Measurements from ENCODE around the gene HPN. TPM values are rescaled to one million over a fixed set of nuclear protein-coding genes. Genes with fewer than 3 reads are reported as not detected.
"Not testable (repeated sequence)": the region's sequence is repeated elsewhere in the genome, so short reads cannot be mapped to it uniquely, and the experiment has no call there.

The HPN gene
- total and polyA plus RNA-seq, 2 donors from 2014 or later = 134 to 331 TPM

- no peaks in the 10 kb centered on the region for H3K36me3 ChIP-seq (ENCODE audit: control insufficient read depth in 2 of 3, insufficient read depth in 3 of 3, low read length in 3 of 3)
- no peak for FAIRE-seq
- no peak overlapping the region for H3K27ac ChIP-seq (ENCODE audit: low read depth in 2 of 2, low read length in 2 of 2)
- no peak for DNase-seq
- no peaks in the 10 kb centered on the region for H3K4me1 ChIP-seq (ENCODE audit: control insufficient read depth in 2 of 3, insufficient read depth in 2 of 3, low read depth in 1 of 3, low read length in 3 of 3)
- no peaks in the 10 kb centered on the region for H3K9me3 ChIP-seq (ENCODE audit: control insufficient read depth in 2 of 3, insufficient read depth in 1 of 3, low read length in 3 of 3)
- no peak overlapping the region for H3K9ac ChIP-seq (ENCODE audit: low read length in 3 of 3)
- H3K27me3 ChIP-seq (ENCODE audit: control insufficient read depth, insufficient read depth, low read length) = no peaks in the 10 kb centered on the region
- no peak for TF ChIP-seq CTCF (IDR thresholded peaks at IDR 0.05; ENCODE audit: borderline replicate concordance, extremely low read depth, insufficient read depth)
- intact Hi-C loops (cut with DNase I) = no loop called here
- no peak overlapping the region for H3K4me3 ChIP-seq (ENCODE audit: low read length in 3 of 3)
Observed at GRCh38 chr19:35099155-35099896, 57.8 kb downstream of the HPN start.

- Histone ChIP-seq H3K27me3 (ENCODE audit: control insufficient read depth, insufficient read depth, low read length) (no peaks in the 10 kb centered on the region), H3K4me1 (ENCODE audit: control insufficient read depth in 2 of 3, insufficient read depth in 2 of 3, low read depth in 1 of 3, low read length in 3 of 3) (no peaks in the 10 kb centered on the region), H3K4me3 (ENCODE audit: low read length in 3 of 3) (no peak overlapping the region), H3K9me3 (ENCODE audit: control insufficient read depth in 2 of 3, insufficient read depth in 1 of 3, low read length in 3 of 3) (no peaks in the 10 kb centered on the region), H3K27ac (ENCODE audit: low read depth in 2 of 2, low read length in 2 of 2) (no peak overlapping the region), H3K36me3 (ENCODE audit: control insufficient read depth in 2 of 3, insufficient read depth in 3 of 3, low read length in 3 of 3) (no peaks in the 10 kb centered on the region), H3K9ac (ENCODE audit: low read length in 3 of 3) (no peak overlapping the region)
- FAIRE-seq (no peak), DNase-seq (no peak)
- TF ChIP-seq CTCF (IDR thresholded peaks at IDR 0.05; ENCODE audit: borderline replicate concordance, extremely low read depth, insufficient read depth) = no peak
- intact Hi-C loops (cut with DNase I) = no loop called here
Observed at GRCh38 chr19:35099897-35100275, 58.4 kb downstream of the HPN start.

DNA sequence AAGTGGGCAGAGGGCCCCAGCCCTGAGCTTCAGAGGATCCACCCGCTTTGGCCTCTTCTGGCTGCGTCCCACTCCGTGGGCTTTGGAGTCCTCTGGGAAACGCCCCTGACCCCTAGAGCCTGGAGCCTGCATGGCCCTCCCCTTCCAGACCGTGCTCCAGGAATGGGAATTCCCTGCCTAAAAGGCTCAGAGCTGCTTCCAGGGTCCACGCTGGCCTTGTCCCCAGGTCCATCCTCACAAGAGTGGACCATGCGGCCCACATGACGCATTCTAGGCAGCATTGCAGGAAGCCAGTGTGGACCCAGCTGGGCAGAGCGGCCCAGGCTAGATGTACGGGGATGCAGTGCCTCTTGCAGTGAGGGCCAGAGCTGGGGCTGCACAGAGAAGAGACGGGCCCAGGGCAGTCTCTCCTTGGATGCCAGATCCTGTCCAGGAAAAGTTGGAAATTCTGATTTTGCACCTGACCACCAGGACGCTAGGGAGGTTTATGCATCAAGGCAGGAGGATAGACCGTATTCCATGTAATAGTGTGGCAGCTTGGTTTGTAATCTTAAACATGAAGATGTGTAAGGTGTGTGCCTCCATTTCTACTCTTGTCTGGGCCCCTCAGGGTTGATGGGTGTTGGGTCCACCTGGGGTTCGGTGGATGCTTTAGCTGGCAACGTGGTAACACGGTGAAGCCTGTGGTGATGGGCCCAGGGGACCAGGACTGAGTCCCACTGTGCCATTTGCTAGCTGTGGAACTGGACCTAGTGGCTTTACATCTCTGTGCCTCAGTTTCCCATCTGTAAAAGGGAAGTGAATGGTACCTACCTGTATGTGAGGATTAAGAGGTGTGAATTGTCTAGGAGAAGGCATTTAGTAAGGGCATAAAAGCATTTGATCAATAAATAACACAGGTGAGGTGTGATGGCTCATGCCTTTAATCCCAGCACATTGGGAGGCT, 59.3 kb downstream of the HPN start:
- FAIRE-seq (no peak), DNase-seq (no peak)
- no peaks in the 10 kb centered on the region for H3K27me3 ChIP-seq (ENCODE audit: control insufficient read depth, insufficient read depth, low read length)
- intact Hi-C loops (cut with DNase I) = no loop called here
- peaks cover 0 to 4% (median 3%) of the 10 kb centered on the region in 3 donors for H3K9me3 ChIP-seq (ENCODE audit: control insufficient read depth in 2 of 3, insufficient read depth in 1 of 3, low read length in 3 of 3)
- no peak overlapping the region for H3K9ac ChIP-seq (ENCODE audit: low read length in 3 of 3)
- no peak overlapping the region for H3K4me3 ChIP-seq (ENCODE audit: low read length in 3 of 3)
- H3K36me3 ChIP-seq (ENCODE audit: control insufficient read depth in 2 of 3, insufficient read depth in 3 of 3, low read length in 3 of 3) = no peaks in the 10 kb centered on the region
- no peaks in the 10 kb centered on the region for H3K4me1 ChIP-seq (ENCODE audit: control insufficient read depth in 2 of 3, insufficient read depth in 2 of 3, low read depth in 1 of 3, low read length in 3 of 3)
- H3K27ac ChIP-seq (ENCODE audit: low read depth in 2 of 2, low read length in 2 of 2) = no peak overlapping the region
- TF ChIP-seq CTCF (IDR thresholded peaks at IDR 0.05; ENCODE audit: borderline replicate concordance, extremely low read depth, insufficient read depth) = no peak

DNA sequence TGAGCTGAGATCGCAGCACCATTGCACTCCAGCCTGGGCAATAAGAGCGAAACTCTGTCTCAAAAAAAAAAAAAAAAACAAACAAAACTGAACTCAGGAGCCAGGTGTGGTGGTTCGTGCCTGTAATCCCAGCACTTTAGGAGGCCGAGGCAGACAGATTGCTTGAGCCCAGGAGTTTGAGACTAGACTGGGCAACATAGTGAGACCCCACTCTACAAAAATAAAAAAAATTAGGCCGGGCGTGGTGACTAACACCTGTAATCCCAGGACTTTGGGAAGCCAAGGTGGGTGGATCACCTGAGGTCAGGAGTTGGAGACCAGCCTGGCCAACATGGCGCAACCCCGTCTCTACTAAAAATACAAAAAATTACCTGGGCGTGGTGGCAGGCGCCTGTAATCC, 60.4 kb downstream of the HPN start:
- H3K9ac ChIP-seq (ENCODE audit: low read length in 3 of 3); H3K4me1 ChIP-seq (ENCODE audit: control insufficient read depth in 2 of 3, insufficient read depth in 2 of 3, low read depth in 1 of 3, low read length in 3 of 3); H3K27me3 ChIP-seq (ENCODE audit: control insufficient read depth, insufficient read depth, low read length); DNase-seq; H3K36me3 ChIP-seq (ENCODE audit: control insufficient read depth in 2 of 3, insufficient read depth in 3 of 3, low read length in 3 of 3); H3K4me3 ChIP-seq (ENCODE audit: low read length in 3 of 3); H3K27ac ChIP-seq (ENCODE audit: low read depth in 2 of 2, low read length in 2 of 2); FAIRE-seq; H3K9me3 ChIP-seq (ENCODE audit: control insufficient read depth in 2 of 3, insufficient read depth in 1 of 3, low read length in 3 of 3); intact Hi-C loops (cut with DNase I): not testable (repeated sequence)

DNA sequence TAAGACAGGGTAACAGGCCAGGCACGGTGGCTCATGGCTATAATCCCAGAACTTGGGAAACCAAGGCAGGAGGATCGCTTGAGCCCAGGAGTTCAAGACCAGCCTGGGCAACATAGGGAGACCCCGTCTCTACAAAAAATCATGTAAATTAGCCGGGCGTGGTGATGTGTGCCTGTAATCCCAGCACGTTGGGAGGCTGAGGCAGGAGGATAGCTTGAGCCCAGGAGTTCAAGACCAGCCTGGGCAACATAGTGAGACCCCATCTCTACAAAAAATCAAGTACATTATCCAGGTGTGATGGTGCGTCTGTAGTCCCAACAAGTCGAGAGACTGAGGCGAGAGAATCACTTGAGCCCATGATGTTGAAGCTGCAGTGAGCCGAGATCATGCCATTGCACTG, 62.1 kb downstream of the HPN start:
- intact Hi-C loops (cut with DNase I); FAIRE-seq: not testable (repeated sequence)

More for the DNA sequence above, 62.1 kb downstream of the HPN start:
- not testable (repeated sequence) for H3K9ac ChIP-seq (ENCODE audit: low read length in 3 of 3); H3K4me1 ChIP-seq (ENCODE audit: control insufficient read depth in 2 of 3, insufficient read depth in 2 of 3, low read depth in 1 of 3, low read length in 3 of 3); H3K27ac ChIP-seq (ENCODE audit: low read depth in 2 of 2, low read length in 2 of 2); H3K27me3 ChIP-seq (ENCODE audit: control insufficient read depth, insufficient read depth, low read length); H3K9me3 ChIP-seq (ENCODE audit: control insufficient read depth in 2 of 3, insufficient read depth in 1 of 3, low read length in 3 of 3); H3K4me3 ChIP-seq (ENCODE audit: low read length in 3 of 3); H3K36me3 ChIP-seq (ENCODE audit: control insufficient read depth in 2 of 3, insufficient read depth in 3 of 3, low read length in 3 of 3); DNase-seq
